Measurements from ENCODE around the gene NENF.

The NENF gene

GRCh38 chr1:212431644-212432043, 1.1 kb upstream of the NENF start:
- no peak for DNase-seq (ENCODE audit: low read depth)

GRCh38 chr1:212432272-212432660, 454 bp upstream of the NENF start:
- peak; percentile 30 for DNase-seq (ENCODE audit: low read depth)

- DNase-seq (ENCODE audit: low read depth): no peak
Measured at GRCh38 chr1:212433577-212434462, 1.1 kb downstream of the NENF start.

GRCh38 chr1:212434992-212435391, 2.3 kb downstream of the NENF start:
- no peak for DNase-seq (ENCODE audit: low read depth)

- no peak for DNase-seq (ENCODE audit: low read depth)
Measured at GRCh38 chr1:212437179-212437798, 4.6 kb downstream of the NENF start.

GRCh38 chr1:212438831-212439237, 6.1 kb downstream of the NENF start:
- DNase-seq (ENCODE audit: low read depth): no peak

GRCh38 chr1:212440419-212440818, 7.7 kb downstream of the NENF start:
- DNase-seq (ENCODE audit: low read depth): no peak

- no peak for DNase-seq (ENCODE audit: low read depth)
Measured at GRCh38 chr1:212442408-212442807, 9.7 kb downstream of the NENF start.

- DNase-seq (ENCODE audit: low read depth): no peak
Measured at GRCh38 chr1:212446333-212446732, 13.6 kb downstream of the NENF start.

- DNase-seq (ENCODE audit: low read depth): no peak
Measured at GRCh38 chr1:212447478-212447877, 14.8 kb downstream of the NENF start.

GRCh38 chr1:212450331-212450881, 17.7 kb downstream of the NENF start:
- DNase-seq (ENCODE audit: low read depth): no peak

- no peak for DNase-seq (ENCODE audit: low read depth)
Measured at GRCh38 chr1:212451416-212452322, 18.9 kb downstream of the NENF start.

- DNase-seq (ENCODE audit: low read depth): peak; percentile 45
Measured at GRCh38 chr1:212452323-212453155, 19.8 kb downstream of the NENF start.

GRCh38 chr1:212453156-212453857, 20.6 kb downstream of the NENF start:
- DNase-seq (ENCODE audit: low read depth): no peak

GRCh38 chr1:212454741-212455140, 22.0 kb downstream of the NENF start:
- DNase-seq (ENCODE audit: low read depth): no peak

- DNase-seq (ENCODE audit: low read depth): no peak
Measured at GRCh38 chr1:212455401-212455800, 22.7 kb downstream of the NENF start.

- DNase-seq (ENCODE audit: low read depth): peak; percentile 81
Measured at GRCh38 chr1:212455803-212456528, 23.2 kb downstream of the NENF start.

- DNase-seq (ENCODE audit: low read depth): peak; percentile 49
Measured at GRCh38 chr1:212457740-212458338, 25.1 kb downstream of the NENF start.

- DNase-seq (ENCODE audit: low read depth): no peak
Measured at GRCh38 chr1:212458817-212459216, 26.1 kb downstream of the NENF start.

Data from iris pigment epithelial cell (primary cell).